SIG-M5 treated with dmso at 0.1 percent for 504 hours (cell line): ENCODE measurements around the gene CACNA1C.
"Not testable (repeated sequence)": the region's sequence is repeated elsewhere in the genome, so short reads cannot be mapped to it uniquely, and the experiment has no call there.

ENCODE experiments used
- DNase-seq: peaks from one replicate; lab custom pipeline; 2025; ENCODE audit not compliant: unreplicated experiment; lab: John Stamatoyannopoulos, UW

Gene CACNA1C

GRCh38 chr12:2463719-2464118 is 410.9 kb downstream of the CACNA1C start:
- DNase-seq: no peak

- no peak for DNase-seq
Observed at GRCh38 chr12:2465681-2466080, 412.9 kb downstream of the CACNA1C start.

- DNase-seq: no peak
Observed at GRCh38 chr12:2466211-2466610, 413.4 kb downstream of the CACNA1C start.

GRCh38 chr12:2467447-2468195 is 414.8 kb downstream of the CACNA1C start:
- no peak for DNase-seq

- DNase-seq: no peak
Observed at GRCh38 chr12:2475984-2476383, 423.2 kb downstream of the CACNA1C start.

- no peak for DNase-seq
Observed at GRCh38 chr12:2477009-2477766, 424.4 kb downstream of the CACNA1C start.

GRCh38 chr12:2479851-2480535 is 427.2 kb downstream of the CACNA1C start:
- DNase-seq: no peak

- DNase-seq: no peak
Observed at GRCh38 chr12:2481346-2481745, 428.6 kb downstream of the CACNA1C start.

- DNase-seq: no peak
Observed at GRCh38 chr12:2481951-2482350, 429.2 kb downstream of the CACNA1C start.

- DNase-seq: no peak
Observed at GRCh38 chr12:2482938-2483660, 430.3 kb downstream of the CACNA1C start.

GRCh38 chr12:2483713-2484112 is 430.9 kb downstream of the CACNA1C start:
- DNase-seq: no peak

- DNase-seq: no peak
Observed at GRCh38 chr12:2484141-2484776, 431.5 kb downstream of the CACNA1C start.

GRCh38 chr12:2485681-2486080 is 432.9 kb downstream of the CACNA1C start:
- no peak for DNase-seq

- no peak for DNase-seq
Observed at GRCh38 chr12:2486796-2487195, 434.0 kb downstream of the CACNA1C start.

GRCh38 chr12:2487278-2487677 is 434.5 kb downstream of the CACNA1C start:
- no peak for DNase-seq

- DNase-seq: no peak
Observed at GRCh38 chr12:2488131-2488530, 435.3 kb downstream of the CACNA1C start.

GRCh38 chr12:2488596-2488995 is 435.8 kb downstream of the CACNA1C start:
- no peak for DNase-seq

GRCh38 chr12:2489275-2489674 is 436.5 kb downstream of the CACNA1C start:
- DNase-seq: no peak

- no peak for DNase-seq
Observed at GRCh38 chr12:2490831-2491230, 438.0 kb downstream of the CACNA1C start.

GRCh38 chr12:2491349-2491748 is 438.6 kb downstream of the CACNA1C start:
- DNase-seq: not testable (repeated sequence)

GRCh38 chr12:2492236-2492635 is 439.4 kb downstream of the CACNA1C start:
- no peak for DNase-seq
